DMS114 treated with DMSO at 0.1 percent for 48 hours (cell line): ENCODE results near the gene ADAM23.

Source experiments
- DNase-seq: peaks from one replicate; lab custom pipeline; 2025; ENCODE audit not compliant: unreplicated experiment; lab: John Stamatoyannopoulos, UW

ADAM23 gene

GRCh38 chr2:206494061-206494460, 50.7 kb downstream of the ADAM23 start:
- no peak for DNase-seq

- DNase-seq, result no peak
Measured at GRCh38 chr2:206502729-206503128, 59.4 kb downstream of the ADAM23 start.

- DNase-seq, result no peak
Measured at GRCh38 chr2:206511283-206511682, 68.0 kb downstream of the ADAM23 start.

- no peak for DNase-seq
Measured at GRCh38 chr2:206512999-206513398, 69.7 kb downstream of the ADAM23 start.

- DNase-seq, result no peak
Measured at GRCh38 chr2:206515580-206515979, 72.2 kb downstream of the ADAM23 start.

GRCh38 chr2:206518997-206519396, 75.7 kb downstream of the ADAM23 start:
- DNase-seq, result no peak

- DNase-seq, result no peak
Measured at GRCh38 chr2:206520450-206520849, 77.1 kb downstream of the ADAM23 start.

- DNase-seq, result no peak
Measured at GRCh38 chr2:206521115-206521514, 77.8 kb downstream of the ADAM23 start.

GRCh38 chr2:206521612-206522011, 78.3 kb downstream of the ADAM23 start:
- DNase-seq, result no peak

- no peak for DNase-seq
Measured at GRCh38 chr2:206526416-206526815, 83.1 kb downstream of the ADAM23 start.

- DNase-seq, result no peak
Measured at GRCh38 chr2:206527153-206527552, 83.8 kb downstream of the ADAM23 start.

- DNase-seq, result no peak
Measured at GRCh38 chr2:206530727-206531126, 87.4 kb downstream of the ADAM23 start.

- DNase-seq, result no peak
Measured at GRCh38 chr2:206531996-206532543, 88.7 kb downstream of the ADAM23 start.

- DNase-seq, result no peak
Measured at GRCh38 chr2:206533977-206534376, 90.6 kb downstream of the ADAM23 start.

- no peak for DNase-seq
Measured at GRCh38 chr2:206535260-206535986, 92.1 kb downstream of the ADAM23 start.

GRCh38 chr2:206540757-206541156, 97.4 kb downstream of the ADAM23 start:
- DNase-seq, result no peak

GRCh38 chr2:206543073-206543472, 99.7 kb downstream of the ADAM23 start:
- DNase-seq, result no peak

GRCh38 chr2:206548383-206548782, 105.1 kb downstream of the ADAM23 start:
- DNase-seq, result no peak

- no peak for DNase-seq
Measured at GRCh38 chr2:206555721-206556120, 112.4 kb downstream of the ADAM23 start.

- no peak for DNase-seq
Measured at GRCh38 chr2:206556357-206556949, 113.1 kb downstream of the ADAM23 start.

GRCh38 chr2:206557321-206557720, 114.0 kb downstream of the ADAM23 start:
- no peak for DNase-seq

GRCh38 chr2:206558492-206558891, 115.2 kb downstream of the ADAM23 start:
- DNase-seq, result no peak

- no peak for DNase-seq
Measured at GRCh38 chr2:206561962-206562361, 118.6 kb downstream of the ADAM23 start.
